HUES6 (cell line): Measurements from ENCODE around the gene ATF2.

Experiments used
- H3K27ac ChIP-seq: 2 replicates; pipeline ENCODE4 v1.7.0; 2013; ENCODE audit warnings: low read depth, mild to moderate bottlenecking, low read length, inconsistent platforms
- H3K27me3 ChIP-seq: 2 replicates; pipeline ENCODE4 v1.6.1; 2013; ENCODE audit warnings: low read length; ENCODE audit not compliant: control insufficient read depth, insufficient read depth
- H3K36me3 ChIP-seq: 2 replicates; pipeline ENCODE4 v1.6.1; 2013; ENCODE audit warnings: low read length; ENCODE audit not compliant: control insufficient read depth, insufficient read depth
- H3K4me1 ChIP-seq: 2 replicates; pipeline ENCODE4 v1.6.1; 2013; ENCODE audit warnings: low read length; ENCODE audit not compliant: control insufficient read depth, insufficient read depth
- H3K4me3 ChIP-seq: 2 replicates; pipeline ENCODE4 v1.5.1; 2013; ENCODE audit warnings: low read depth, low read length
- H3K9ac ChIP-seq: one replicate; pipeline ENCODE4 v1.6.1; 2013; ENCODE audit warnings: mild to moderate bottlenecking, low read length
- H3K9me3 ChIP-seq: 2 replicates; pipeline ENCODE4 v1.6.1; 2013; ENCODE audit warnings: low read depth, low read length; ENCODE audit not compliant: control insufficient read depth, insufficient read depth

The ATF2 gene

DNA sequence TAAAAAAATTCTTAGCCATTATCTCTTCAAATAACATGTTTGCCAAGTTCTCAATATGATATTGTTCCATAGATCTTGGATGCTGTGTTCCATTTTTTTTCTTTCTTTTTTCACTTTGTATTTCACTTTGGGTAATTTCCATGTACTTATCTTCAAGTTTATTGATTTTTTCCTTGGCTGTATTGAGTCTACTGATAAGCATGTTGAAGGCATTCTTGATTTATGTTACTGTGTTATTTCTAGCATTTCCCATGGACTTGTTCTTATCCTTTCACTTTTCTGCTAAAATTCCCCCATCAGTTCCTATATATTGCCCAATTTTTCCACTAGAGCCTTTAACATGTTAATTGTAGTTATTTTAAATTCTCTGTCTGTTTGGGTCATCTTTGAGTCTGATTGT, 112.0 kb downstream of the ATF2 start:
- Histone ChIP-seq H3K4me3 (no peak overlapping the region), H3K27me3 (no peaks in the 10 kb centered on the region), H3K27ac (no peak overlapping the region), H3K9ac (no peak overlapping the region), H3K4me1 (peaks cover 14% of the 10 kb centered on the region), H3K36me3 (0 out of 2 replicates have a peak, but pooled peaks cover 5% of the 10 kb centered on the region), H3K9me3 (no peaks in the 10 kb centered on the region)

DNA sequence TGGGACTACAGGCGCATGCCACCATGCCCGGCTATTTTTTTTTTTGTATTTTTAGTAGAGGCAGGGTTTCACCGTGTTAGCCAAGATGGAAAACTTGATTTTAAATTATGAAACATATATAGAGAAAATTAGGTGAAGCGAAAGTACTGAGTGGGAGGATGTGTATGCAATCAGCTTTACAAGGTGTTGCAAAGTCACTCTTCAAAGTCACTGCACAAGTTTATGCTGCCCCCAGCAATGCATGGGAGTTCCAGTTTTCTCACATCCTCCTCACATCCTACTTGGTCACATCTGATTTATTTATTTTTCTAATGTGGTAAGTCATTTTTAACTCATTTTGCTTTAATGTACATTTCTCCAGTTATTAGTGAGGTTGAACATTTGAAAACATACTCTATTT, 113.7 kb downstream of the ATF2 start:
- Histone ChIP-seq H3K27ac (no peak overlapping the region), H3K4me3 (no peak overlapping the region), H3K27me3 (no peaks in the 10 kb centered on the region), H3K9ac (no peak overlapping the region), H3K36me3 (0 out of 2 replicates have a peak, but pooled peaks cover 4% of the 10 kb centered on the region), H3K4me1 (peaks cover 14% of the 10 kb centered on the region), H3K9me3 (no peaks in the 10 kb centered on the region)

DNA sequence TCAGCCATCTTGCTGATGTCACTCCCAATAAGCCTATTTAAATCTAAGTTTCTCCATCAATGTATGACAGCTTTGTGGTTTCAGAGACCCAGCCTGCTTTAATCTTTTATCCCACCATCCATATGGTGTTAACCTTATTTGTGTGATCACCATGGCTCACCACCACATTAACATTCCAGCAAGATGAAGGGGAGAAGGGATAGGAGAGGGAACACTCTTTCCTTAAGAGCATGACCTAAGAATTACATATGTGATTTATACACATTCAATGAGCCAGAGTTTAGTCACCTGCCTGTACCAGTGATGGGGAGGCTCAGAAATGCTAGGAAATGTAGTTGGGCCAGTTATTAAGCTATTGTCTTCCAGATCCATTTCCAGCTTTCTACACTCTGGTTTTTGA, 118.3 kb downstream of the ATF2 start:
- Histone ChIP-seq H3K27ac (no peak overlapping the region), H3K36me3 (no peaks in the 10 kb centered on the region), H3K9me3 (no peaks in the 10 kb centered on the region), H3K4me3 (no peak overlapping the region), H3K27me3 (no peaks in the 10 kb centered on the region), H3K4me1 (no peaks in the 10 kb centered on the region), H3K9ac (no peak overlapping the region)

DNA sequence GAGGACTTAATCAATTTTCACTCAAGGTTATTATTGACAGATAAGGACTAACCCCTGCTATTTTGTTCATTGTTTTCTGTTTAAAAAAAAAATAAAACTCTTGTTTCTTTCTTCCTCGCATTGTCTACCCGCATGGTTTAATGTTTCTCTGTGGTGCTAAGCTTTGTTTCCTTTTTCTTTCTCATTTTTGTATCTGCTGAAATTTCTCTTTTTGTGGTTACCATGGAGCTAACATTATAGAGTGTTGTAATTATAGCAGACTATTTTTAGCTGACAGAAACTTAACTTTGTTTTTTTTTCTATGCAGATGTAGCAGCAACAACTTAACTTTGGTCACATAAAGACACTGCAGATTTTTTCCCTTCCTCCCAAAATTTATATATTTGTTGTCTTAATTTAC, 119.7 kb downstream of the ATF2 start:
- H3K27ac ChIP-seq: no peak overlapping the region
- H3K9ac ChIP-seq: no peak overlapping the region

DNA sequence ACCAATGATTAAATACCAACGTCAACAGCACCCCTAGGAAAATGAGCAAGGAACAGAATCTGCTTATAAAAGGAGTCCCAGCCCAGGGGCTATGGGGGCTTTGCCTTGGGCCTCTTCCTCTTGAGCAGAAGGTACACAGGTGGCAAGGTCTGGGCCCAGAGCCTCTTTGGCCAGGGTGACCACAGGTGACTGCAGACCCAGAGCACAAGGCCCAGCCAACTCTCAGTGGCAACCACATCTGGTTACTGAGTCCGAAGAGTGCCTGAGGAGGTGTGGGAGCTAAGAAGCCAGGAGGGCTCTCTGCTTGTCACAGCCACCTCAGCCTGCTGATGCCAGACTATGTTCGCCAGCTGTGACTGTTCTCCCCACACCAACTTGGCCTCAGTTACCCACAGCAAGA, 128.5 kb downstream of the ATF2 start:
- no peaks in the 10 kb centered on the region for H3K36me3 ChIP-seq
- no peak overlapping the region for H3K4me3 ChIP-seq
- 0 out of 2 replicates have a peak, but pooled peaks cover 2% of the 10 kb centered on the region for H3K9me3 ChIP-seq

More for the DNA sequence above, 119.7 kb downstream of the ATF2 start:
- H3K4me3 ChIP-seq: no peak overlapping the region
- H3K4me1 ChIP-seq: no peaks in the 10 kb centered on the region
- no peaks in the 10 kb centered on the region for H3K27me3 ChIP-seq
- H3K36me3 ChIP-seq: no peaks in the 10 kb centered on the region
- H3K9me3 ChIP-seq: no peaks in the 10 kb centered on the region

DNA sequence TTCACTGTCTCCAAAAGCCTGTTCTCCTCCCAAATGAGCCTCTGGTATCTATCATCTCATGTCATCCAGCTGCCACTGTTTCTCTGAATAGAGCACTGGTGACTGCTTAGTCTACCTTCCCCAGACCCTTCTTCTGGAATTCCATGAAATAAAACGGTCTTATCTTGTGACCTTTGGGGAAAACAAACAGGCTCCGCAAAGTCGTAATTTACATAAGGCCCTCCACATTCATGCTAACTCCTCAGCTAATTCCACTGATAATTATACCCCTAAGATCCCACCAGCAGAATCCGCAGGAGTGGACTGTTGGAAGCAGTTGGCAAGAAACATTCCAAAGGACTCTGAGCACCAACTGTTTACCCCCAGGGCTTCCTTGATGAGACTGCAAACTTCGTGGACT, 129.0 kb downstream of the ATF2 start:
- Histone ChIP-seq H3K9me3 (0 out of 2 replicates have a peak, but pooled peaks cover 2% of the 10 kb centered on the region), H3K4me3 (no peak overlapping the region), H3K9ac (no peak overlapping the region), H3K4me1 (no peaks in the 10 kb centered on the region), H3K36me3 (no peaks in the 10 kb centered on the region), H3K27me3 (no peaks in the 10 kb centered on the region), H3K27ac (no peak overlapping the region)

More for the DNA sequence above, 128.5 kb downstream of the ATF2 start:
- Histone ChIP-seq H3K27ac (no peak overlapping the region), H3K27me3 (no peaks in the 10 kb centered on the region), H3K4me1 (no peaks in the 10 kb centered on the region), H3K9ac (no peak overlapping the region)

DNA sequence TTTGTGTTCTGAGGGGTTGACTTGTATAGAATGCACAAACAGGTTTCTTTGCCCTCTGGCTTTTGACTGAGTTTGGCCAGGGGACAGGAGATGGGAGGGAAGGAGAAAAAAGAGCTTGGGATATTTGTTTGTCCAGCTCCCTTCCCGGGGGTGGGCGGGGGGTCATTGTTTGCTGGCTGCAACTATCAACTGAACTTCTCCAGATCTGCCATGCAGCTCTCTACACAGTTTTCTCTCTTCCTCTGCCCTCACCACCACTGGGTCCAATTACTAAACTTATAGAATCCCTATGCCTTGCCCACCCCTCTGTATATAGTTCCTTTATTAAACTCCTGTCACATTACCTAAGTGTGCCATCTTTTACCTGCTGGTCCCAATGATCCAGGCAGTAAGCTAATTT, 130.1 kb downstream of the ATF2 start:
- Histone ChIP-seq H3K36me3 (no peaks in the 10 kb centered on the region), H3K27me3 (no peaks in the 10 kb centered on the region), H3K4me3 (no peak overlapping the region), H3K4me1 (no peaks in the 10 kb centered on the region), H3K9me3 (0 out of 2 replicates have a peak, but pooled peaks cover 2% of the 10 kb centered on the region), H3K27ac (no peak overlapping the region), H3K9ac (no peak overlapping the region)

DNA sequence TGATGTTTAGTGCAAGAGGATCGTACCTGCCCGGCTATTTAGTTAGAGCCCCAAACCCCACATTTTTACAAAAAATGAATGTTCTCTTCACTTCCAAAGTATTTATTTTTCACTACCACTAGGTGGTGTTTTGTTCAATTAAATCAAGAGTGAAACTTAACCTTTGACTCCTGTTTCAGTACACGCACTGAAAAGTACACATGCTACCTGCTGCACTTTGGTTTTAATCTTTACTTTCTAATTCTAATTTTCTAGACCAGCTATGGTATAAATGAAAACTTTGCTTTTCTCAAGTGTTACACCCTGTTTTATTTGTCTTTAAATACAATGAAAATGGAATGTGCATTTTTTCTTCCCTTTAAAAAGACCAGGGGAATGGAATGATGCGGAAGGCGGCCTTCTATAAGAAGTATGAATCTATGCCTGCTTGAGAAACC, 131.4 kb downstream of the ATF2 start:
- Histone ChIP-seq H3K4me3 (no peak overlapping the region), H3K4me1 (no peaks in the 10 kb centered on the region)

DNA sequence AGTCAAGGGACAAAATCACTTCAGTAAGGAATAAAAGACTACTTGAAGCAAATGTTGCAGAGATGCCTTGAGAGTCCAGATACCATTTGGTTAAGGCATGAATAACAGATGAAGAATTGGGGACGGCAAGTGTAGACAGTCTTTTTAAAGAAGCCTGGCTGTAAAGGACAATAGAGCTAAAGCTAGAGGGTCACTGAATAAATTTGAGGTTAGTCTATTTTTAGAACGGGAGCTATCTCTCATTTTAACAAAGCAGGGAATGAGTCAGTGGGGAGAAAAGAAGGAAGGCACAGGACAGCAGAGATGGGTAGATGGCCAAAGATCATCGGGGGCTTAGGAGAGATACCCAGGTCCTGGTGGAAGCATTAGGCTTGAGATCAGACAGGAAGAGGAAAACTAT, 132.2 kb downstream of the ATF2 start:
- Histone ChIP-seq H3K27ac (no peak overlapping the region), H3K9ac (no peak overlapping the region), H3K9me3 (no peaks in the 10 kb centered on the region), H3K4me1 (no peaks in the 10 kb centered on the region), H3K27me3 (no peaks in the 10 kb centered on the region), H3K4me3 (no peak overlapping the region), H3K36me3 (no peaks in the 10 kb centered on the region)

More for the DNA sequence above, 131.4 kb downstream of the ATF2 start:
- Histone ChIP-seq H3K27me3 (no peaks in the 10 kb centered on the region), H3K9me3 (no peaks in the 10 kb centered on the region), H3K9ac (no peak overlapping the region), H3K27ac (no peak overlapping the region), H3K36me3 (no peaks in the 10 kb centered on the region)

DNA sequence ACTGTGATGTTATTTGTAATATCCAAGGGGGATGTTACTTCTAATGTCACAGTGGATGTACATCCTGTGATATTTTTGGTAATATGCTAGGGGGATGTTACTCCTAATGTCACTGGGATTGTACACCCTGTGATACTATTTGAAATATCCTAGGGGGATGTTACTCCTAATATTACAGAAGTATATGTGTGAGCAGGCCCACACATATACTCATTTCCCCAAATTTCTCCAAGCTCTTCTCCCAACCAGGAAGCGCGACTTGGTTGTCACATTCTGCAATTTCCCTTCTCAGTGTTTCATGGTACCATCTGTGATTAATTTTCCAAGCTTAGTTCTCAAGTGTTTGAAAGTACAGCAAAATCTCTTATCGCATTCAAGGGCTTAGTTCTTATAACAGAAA, 133.3 kb downstream of the ATF2 start:
- H3K9ac ChIP-seq: no peak overlapping the region

DNA sequence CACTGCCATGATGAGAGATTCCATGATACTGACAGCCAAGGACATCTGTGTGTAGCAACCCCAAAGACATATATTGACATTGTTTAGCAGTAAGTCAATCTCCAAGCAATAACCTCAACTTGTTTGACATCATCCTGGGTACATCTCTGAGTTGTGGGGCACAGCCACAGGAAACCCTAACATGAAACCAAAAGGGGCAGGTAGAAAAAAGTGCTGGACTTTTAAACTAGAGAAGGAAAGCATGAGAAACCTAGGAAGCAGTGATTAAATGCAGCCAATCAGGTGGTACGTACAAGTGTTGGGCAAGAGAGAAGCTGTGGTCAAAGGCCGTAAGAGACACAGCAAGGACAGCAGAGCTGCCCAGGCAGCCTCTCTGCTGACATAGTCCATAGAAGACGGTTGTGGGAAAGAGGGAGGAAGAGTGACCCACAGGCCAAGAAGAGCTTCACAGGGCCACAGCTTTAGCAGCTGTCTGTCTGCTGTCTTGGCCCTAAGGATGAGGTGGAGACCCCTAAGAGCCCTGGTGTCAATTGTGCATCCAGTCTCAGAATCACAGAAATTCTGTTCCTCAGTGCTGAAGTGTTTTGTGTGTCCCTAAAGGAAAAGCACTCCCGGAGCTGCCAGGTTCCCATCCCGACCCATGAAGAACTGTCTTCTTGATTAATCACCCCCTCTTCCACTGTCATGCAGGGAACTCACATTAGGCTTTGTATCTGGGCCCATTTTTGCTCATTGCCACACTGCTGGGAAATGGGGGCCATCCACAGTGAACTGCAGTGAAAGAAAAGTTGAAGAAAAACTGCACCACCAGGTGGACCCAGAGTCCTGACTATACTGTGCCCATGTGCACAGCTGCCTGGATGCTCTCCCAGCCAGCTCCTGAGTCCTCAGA, 137.4 kb downstream of the ATF2 start:
- H3K9me3 ChIP-seq: no peaks in the 10 kb centered on the region
- no peaks in the 10 kb centered on the region for H3K27me3 ChIP-seq
- H3K4me3 ChIP-seq: no peak overlapping the region
- no peak overlapping the region for H3K27ac ChIP-seq
- H3K4me1 ChIP-seq: peaks cover 3% of the 10 kb centered on the region; the same call in 1 of the 2 replicates
- H3K36me3 ChIP-seq: no peaks in the 10 kb centered on the region
- no peak overlapping the region for H3K9ac ChIP-seq

More for the DNA sequence above, 133.3 kb downstream of the ATF2 start:
- Histone ChIP-seq H3K9me3 (no peaks in the 10 kb centered on the region), H3K27me3 (no peaks in the 10 kb centered on the region), H3K4me1 (no peaks in the 10 kb centered on the region), H3K4me3 (no peak overlapping the region), H3K27ac (no peak overlapping the region), H3K36me3 (no peaks in the 10 kb centered on the region)
